ENCODE measurements around the gene NKAIN4.

Gene NKAIN4

GRCh38 chr20:63254232-63254605, at the start of gene NKAIN4:
Gene NKAIN4, minus strand, starts transcription at chr20:63254463. Its CDS starts 13 bp downstream, at chr20:63254450.
- no peak for TF ChIP-seq CTCF (IDR thresholded peaks at IDR 0.05; ENCODE audit: low read depth, low read length)
- no peak within 1 kb of the TSS for H3K4me3 ChIP-seq (ENCODE audit: low read depth, low read length)

- no peak for TF ChIP-seq CTCF (IDR thresholded peaks at IDR 0.05; ENCODE audit: low read depth, low read length)
- no peak overlapping the region for H3K4me3 ChIP-seq (ENCODE audit: low read depth, low read length)
These were observed 48.9 kb upstream of the NKAIN4 start for GRCh38 chr20:63303095-63303666.

GRCh38 chr20:63301671-63302070, 47.4 kb upstream of the NKAIN4 start:
- TF ChIP-seq CTCF (IDR thresholded peaks at IDR 0.05; ENCODE audit: low read depth, low read length), result no peak
- no peak overlapping the region for H3K4me3 ChIP-seq (ENCODE audit: low read depth, low read length)

GRCh38 chr20:63298731-63299312, 44.6 kb upstream of the NKAIN4 start:
- no peak for TF ChIP-seq CTCF (IDR thresholded peaks at IDR 0.05; ENCODE audit: low read depth, low read length)
- H3K4me3 ChIP-seq (ENCODE audit: low read depth, low read length), result no peak overlapping the region

- TF ChIP-seq CTCF (IDR thresholded peaks at IDR 0.05; ENCODE audit: low read depth, low read length), result no peak
- no peak overlapping the region for H3K4me3 ChIP-seq (ENCODE audit: low read depth, low read length)
These were observed 43.7 kb upstream of the NKAIN4 start for GRCh38 chr20:63297796-63298572.

GRCh38 chr20:63297371-63297781, 43.1 kb upstream of the NKAIN4 start:
- no peak for TF ChIP-seq CTCF (IDR thresholded peaks at IDR 0.05; ENCODE audit: low read depth, low read length)

More at GRCh38 chr20:63297371-63297781, 43.1 kb upstream of the NKAIN4 start:
- no peak overlapping the region for H3K4me3 ChIP-seq (ENCODE audit: low read depth, low read length)

Measured in WI38 (cell line).